Fibroblast of skin of right quadriceps (primary cell): ENCODE results near the gene TEX19.

Experiments used
- DNase-seq: peaks from one replicate; pipeline ENCODE4 v3.0.0-alpha.2; 2013

Gene TEX19

GRCh38 chr17:82321947-82322466 lies 37.0 kb upstream of the TEX19 start:
- no peak for DNase-seq

GRCh38 chr17:82322526-82323453 lies 36.3 kb upstream of the TEX19 start:
- DNase-seq, result no peak

- no peak for DNase-seq
These were observed 35.4 kb upstream of the TEX19 start for GRCh38 chr17:82323514-82324234.

- no peak for DNase-seq
These were observed 34.3 kb upstream of the TEX19 start for GRCh38 chr17:82324566-82325285.

- no peak for DNase-seq
These were observed 33.5 kb upstream of the TEX19 start for GRCh38 chr17:82325286-82326180.

- no peak for DNase-seq
These were observed 31.8 kb upstream of the TEX19 start for GRCh38 chr17:82327289-82327688.

GRCh38 chr17:82327757-82328140 lies 31.3 kb upstream of the TEX19 start:
- no peak for DNase-seq

GRCh38 chr17:82328141-82328993 lies 30.7 kb upstream of the TEX19 start:
- DNase-seq, result no peak

- no peak for DNase-seq
These were observed 30.0 kb upstream of the TEX19 start for GRCh38 chr17:82328994-82329507.

- no peak for DNase-seq
These were observed 29.2 kb upstream of the TEX19 start for GRCh38 chr17:82329683-82330321.

GRCh38 chr17:82330322-82331239 lies 28.5 kb upstream of the TEX19 start:
- peak; percentile 51 for DNase-seq

GRCh38 chr17:82331345-82331939 lies 27.6 kb upstream of the TEX19 start:
- no peak for DNase-seq

GRCh38 chr17:82332669-82333278 lies 26.3 kb upstream of the TEX19 start:
- peak; percentile 21 for DNase-seq

GRCh38 chr17:82333279-82334171 lies 25.5 kb upstream of the TEX19 start, which contains the start of gene SECTM1:
Gene SECTM1 (minus strand): TSS chr17:82333766. CDS start chr17:82327240, 6,526 bp downstream.
- peak; percentile 32 for DNase-seq

GRCh38 chr17:82334204-82334621 lies 24.8 kb upstream of the TEX19 start:
- DNase-seq, result no peak

GRCh38 chr17:82334622-82335394 lies 24.2 kb upstream of the TEX19 start:
- DNase-seq, result no peak
